H1 (cell line): ENCODE measurements around the gene TBX6. TPM values are rescaled to one million over a fixed set of nuclear protein-coding genes. Genes with fewer than 3 reads are reported as not detected.
"Not testable (repeated sequence)": the region's sequence is repeated elsewhere in the genome, so short reads cannot be mapped to it uniquely, and the experiment has no call there.

ENCODE experiments used
- CTCF ChIA-PET: fragments of 300-600 bp; sonication (Branson Sonifier 250); formaldehyde crosslinking; loops from one replicate; lab custom pipeline; 2021; ENCODE audit not compliant: partially characterized antibody; lab: Charles Lee
- POLR2A ChIA-PET: fragments of 300-600 bp; sonication (Branson Sonifier 250); formaldehyde crosslinking; loops from one replicate; lab custom pipeline; 2021; ENCODE audit warnings: inconsistent platforms; ENCODE audit not compliant: partially characterized antibody; lab: Charles Lee
- DNase-seq, 2 experiments: peaks; one replicate each; pipeline versions ENCODE4 v3.0.0 to v3.0.0-alpha.2; 2010 to 2022; ENCODE audit warnings: low spot score in 2 of 2, low read depth in 1 of 2, mixed read lengths in 1 of 2
- FAIRE-seq: peaks from 2 replicates; lab custom pipeline; 2011; peaks lifted over from hg19 to GRCh38; lab: Jason Lieb, UNC
- H2AFZ ChIP-seq: 2 replicates; pipeline ENCODE4 v1.8.1; 2012; ENCODE audit warnings: low read length, inconsistent platforms
- H2AK5ac ChIP-seq: 2 replicates; pipeline ENCODE4 v1.6.1; 2013; ENCODE audit warnings: low read depth, low read length
- H2BK120ac ChIP-seq: replicated peaks from 2 replicates; pipeline ENCODE3; 2013; ENCODE audit warnings: low read depth, low read length, inconsistent platforms
- H2BK12ac ChIP-seq: 2 replicates; pipeline ENCODE4 v1.6.1; 2013; ENCODE audit warnings: low read depth, low read length
- H2BK15ac ChIP-seq: 2 replicates; pipeline ENCODE4 v1.6.1; 2013; ENCODE audit warnings: low read length
- H2BK20ac ChIP-seq: 2 replicates; pipeline ENCODE4 v1.6.1; 2013; ENCODE audit warnings: low read length
- H2BK5ac ChIP-seq: 2 replicates; pipeline ENCODE4 v1.6.1; 2013; ENCODE audit warnings: low read depth, low read length
- H3K14ac ChIP-seq: 2 replicates; pipeline ENCODE4 v1.6.1; 2013; ENCODE audit warnings: inconsistent platforms; ENCODE audit not compliant: insufficient read length
- H3K18ac ChIP-seq: 2 replicates; pipeline ENCODE4 v1.6.1; 2013; ENCODE audit warnings: low read length; ENCODE audit errors: extremely low read depth
- H3K23ac ChIP-seq: 2 replicates; pipeline ENCODE4 v1.6.1; 2013; ENCODE audit warnings: inconsistent platforms; ENCODE audit not compliant: insufficient read length
- H3K23me2 ChIP-seq: 2 replicates; pipeline ENCODE4 v1.6.1; 2013; ENCODE audit warnings: low read depth, low read length
- H3K27ac ChIP-seq: 2 replicates; pipeline ENCODE4 v1.6.1; 2011; ENCODE audit warnings: low read depth, low read length, inconsistent platforms
- H3K27me3 ChIP-seq, 4 experiments: replicated peaks in 1 of 4; 1 replicate in 1 of 4; 2 replicates in 3 of 4; pipeline versions ENCODE4 v1.6.1 to v1.8.1; 2011 to 2013; ENCODE audit warnings: low read length in 3 of 4, mild to moderate bottlenecking in 3 of 4, inconsistent platforms in 2 of 4, mixed read lengths in 2 of 4, moderate library complexity in 1 of 4; ENCODE audit not compliant: control insufficient read depth in 3 of 4, insufficient read depth in 3 of 4; ENCODE audit errors: extremely low read depth in 1 of 4
- H3K36me3 ChIP-seq, 4 experiments: 2 replicates each; pipeline versions ENCODE4 v1.6.1 to v1.8.1; 2011 to 2013; ENCODE audit warnings: mild to moderate bottlenecking in 4 of 4, low read length in 3 of 4, moderate library complexity in 2 of 4, control low read depth in 1 of 4, inconsistent platforms in 1 of 4; ENCODE audit not compliant: insufficient read depth in 4 of 4, control insufficient read depth in 2 of 4
- H3K4ac ChIP-seq: replicated peaks from 2 replicates; pipeline ENCODE3; 2013; ENCODE audit warnings: low read length, low read depth, mixed read lengths, inconsistent platforms; ENCODE audit not compliant: insufficient read length
- H3K4me1 ChIP-seq, 4 experiments: replicated peaks in 1 of 4; 1 replicate in 1 of 4; 2 replicates in 3 of 4; pipeline versions ENCODE4 v1.6.1 to v1.8.1; 2011 to 2013; ENCODE audit warnings: low read length in 3 of 4, inconsistent platforms in 2 of 4, mixed read lengths in 1 of 4; ENCODE audit not compliant: insufficient read depth in 4 of 4, control insufficient read depth in 3 of 4
- H3K4me2 ChIP-seq, 2 experiments: 2 replicates each; pipeline versions ENCODE4 v1.6.1 to v1.8.1; 2011 to 2013; ENCODE audit warnings: low read depth in 2 of 2, low read length in 2 of 2, control low read depth in 1 of 2, inconsistent platforms in 1 of 2, mild to moderate bottlenecking in 1 of 2; ENCODE audit not compliant: insufficient read depth in 1 of 2
- H3K4me3 ChIP-seq, 4 experiments: fragments of 200-600, 300-600 bp in 1 of 4; sonication (generic), shearing (Covaris generic), sonication (Bioruptor Twin) in 1 of 4; 2 replicates each; pipeline versions ENCODE4 v1.5.1 to v1.8.1; 2011 to 2016; ENCODE audit warnings: low read length in 4 of 4, low read depth in 3 of 4, control low read depth in 2 of 4, inconsistent platforms in 2 of 4, mild to moderate bottlenecking in 2 of 4, mixed read lengths in 1 of 4, moderate library complexity in 1 of 4; ENCODE audit not compliant: insufficient read depth in 2 of 4; ENCODE audit errors: extremely low read depth in 1 of 4
- H3K56ac ChIP-seq: replicated peaks from 2 replicates; pipeline ENCODE3; 2013; ENCODE audit warnings: low read depth, mild to moderate bottlenecking, mixed read lengths, low read length, inconsistent platforms; ENCODE audit not compliant: insufficient read length
- H3K79me1 ChIP-seq: 2 replicates; pipeline ENCODE4 v1.6.1; 2013; ENCODE audit warnings: low read depth, low read length, control low read depth
- H3K79me2 ChIP-seq, 2 experiments: 2 replicates each; pipeline versions ENCODE4 v1.6.1 to v1.8.1; 2012 to 2013; ENCODE audit warnings: low read length in 2 of 2, mild to moderate bottlenecking in 2 of 2, inconsistent platforms in 1 of 2; ENCODE audit not compliant: insufficient read depth in 2 of 2, control insufficient read depth in 1 of 2
- H3K9ac ChIP-seq, 4 experiments: replicated peaks in 1 of 4; 1 replicate in 1 of 4; 2 replicates in 3 of 4; pipeline versions ENCODE4 v1.6.1 to v1.8.1; 2011 to 2013; ENCODE audit warnings: low read depth in 3 of 4, low read length in 3 of 4, control low read depth in 2 of 4, mild to moderate bottlenecking in 2 of 4, moderate library complexity in 2 of 4, inconsistent platforms in 1 of 4; ENCODE audit errors: extremely low read depth in 1 of 4
- H3K9me3 ChIP-seq, 2 experiments: 2 replicates each; pipeline versions ENCODE4 v1.6.1 to v1.8.1; 2012 to 2013; ENCODE audit warnings: mild to moderate bottlenecking in 2 of 2, moderate library complexity in 2 of 2, control low read depth in 1 of 2, inconsistent platforms in 1 of 2, low read depth in 1 of 2, low read length in 1 of 2, mixed read lengths in 1 of 2; ENCODE audit not compliant: insufficient read depth in 2 of 2
- H4K20me1 ChIP-seq, 2 experiments: replicated peaks in 1 of 2; 2 replicates each; pipeline versions ENCODE3 to v1.8.1; 2011 to 2013; ENCODE audit warnings: inconsistent platforms in 2 of 2, low read length in 2 of 2, mild to moderate bottlenecking in 1 of 2; ENCODE audit not compliant: insufficient read depth in 2 of 2, control insufficient read depth in 1 of 2
- H4K5ac ChIP-seq: 2 replicates; pipeline ENCODE4 v1.6.1; 2013; ENCODE audit warnings: low read length, low read depth, mixed read lengths, inconsistent platforms; ENCODE audit not compliant: insufficient read length
- H4K8ac ChIP-seq: 2 replicates; pipeline ENCODE4 v1.8.0; 2013; ENCODE audit warnings: mild to moderate bottlenecking, moderate library complexity, low read length, inconsistent platforms; ENCODE audit not compliant: insufficient read depth; ENCODE audit errors: extremely low read depth
- H4K91ac ChIP-seq: replicated peaks from 2 replicates; pipeline ENCODE3; 2013; ENCODE audit warnings: low read length, mixed read lengths, inconsistent platforms; ENCODE audit not compliant: insufficient read length
- WGBS, 2 experiments: shearing (Covaris generic) in 1 of 2; methylation state at CpG; one replicate each; pipeline versions ENCODE4 v1.1.6 to v1.1.7; 2013 to 2015; ENCODE audit warnings: low lambda C conversion rate in 2 of 2, mixed read lengths in 2 of 2, inconsistent platforms in 1 of 2, low coverage in 1 of 2, missing lambda C conversion rate in 1 of 2; ENCODE audit not compliant: insufficient replicate concordance in 2 of 2, insufficient coverage in 1 of 2, insufficient read length in 1 of 2; ENCODE audit errors: extremely low coverage in 1 of 2, missing lambda C conversion rate in 1 of 2; 5-methylcytosine and 5-hydroxymethylcytosine counted together
- polyA plus RNA-seq, 7 experiments: library from polyadenylated mRNA; depleted of rRNA in 3 of 7; stranded (reverse) in 5 of 7; unstranded in 2 of 7; fragments of >200 nt in 5 of 7; fragments of 200-250 nt in 2 of 7; gene quantifications; 1 replicate in 5 of 7; 2 replicates in 1 of 7; 4 replicates in 1 of 7; pipeline versions ENCODE4 v1.2.1 to v1.2.3, GENCODE V29; 2011 to 2013; ENCODE audit warnings: missing spikeins in 2 of 7, mixed read lengths in 2 of 7
- total RNA-seq: library from RNA; stranded (reverse); fragmentation: NEBNext Ultra II Directional; extraction: Animal tissue kit (Norgen Biotek cat#: 25700); gene quantifications from 2 replicates; pipeline ENCODE4 v1.2.1, GENCODE V29; 2021

TBX6 gene
- total and polyA plus RNA-seq, 2 of the 8 experiments (the other 6 are each of a cell fraction or from before 2014, with no cell fraction given): 2.2 to 2.8 TPM

DNA sequence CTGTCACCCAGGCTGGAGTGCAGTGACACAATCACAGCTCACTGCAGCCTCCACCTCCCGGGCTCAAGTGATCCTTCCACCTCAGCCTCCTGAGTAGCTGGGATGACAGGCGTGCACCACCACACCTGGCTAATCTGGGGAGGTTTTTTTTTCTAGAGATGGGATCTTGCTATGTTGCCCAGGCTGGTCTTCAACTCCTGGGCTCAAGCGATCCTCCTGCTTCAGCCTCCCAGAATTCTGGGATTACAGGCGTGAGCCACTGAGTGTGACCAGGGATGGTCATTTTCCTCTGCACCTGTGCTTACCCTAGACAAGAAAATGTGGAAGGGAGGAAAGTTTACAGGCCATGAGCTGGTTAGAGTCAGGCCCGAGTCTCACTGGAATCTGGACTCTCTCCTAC is 51.0 kb downstream of the TBX6 start:
- H4K8ac ChIP-seq, H3K4ac ChIP-seq, H2AFZ ChIP-seq, H4K20me1 ChIP-seq, H3K4me1 ChIP-seq, H3K27ac ChIP-seq, H2BK15ac ChIP-seq, H4K5ac ChIP-seq, FAIRE-seq, H3K18ac ChIP-seq, DNase-seq, H3K27me3 ChIP-seq, H3K4me2 ChIP-seq, H2BK20ac ChIP-seq, H3K56ac ChIP-seq, H3K4me3 ChIP-seq, H3K9ac ChIP-seq, H3K79me1 ChIP-seq, H3K14ac ChIP-seq, H4K91ac ChIP-seq, H3K36me3 ChIP-seq, H2BK120ac ChIP-seq, H2BK12ac ChIP-seq, H3K9me3 ChIP-seq, H2AK5ac ChIP-seq, H3K23ac ChIP-seq, H2BK5ac ChIP-seq, H3K23me2 ChIP-seq, H3K79me2 ChIP-seq: not testable (repeated sequence)
- ChIA-PET CTCF (interaction anchor here (0.8 to 2.8 kb wide), 4 partner anchors 9 to 192 kb away, joined by 3 to 12 read pairs (median 4); partner anchors contain the start of gene TLCD3B), POLR2A (interaction anchor here (0.7 to 0.8 kb wide), 2 partner anchors 9 to 20 kb away, joined by 3 to 4 read pairs; partner anchors contain the start of gene TLCD3B)
- 81% methylated on average over 5 of the region's 5 CpGs; no CpG with 5 or more reads in 1 of the 2 experiments for WGBS, 2 experiments
